ENCODE results near the gene ZNF436.

- TF ChIP-seq TAF1 (IDR thresholded peaks at IDR 0.05; ENCODE audit: low read depth): no peak
- TF ChIP-seq, protein P1, sequence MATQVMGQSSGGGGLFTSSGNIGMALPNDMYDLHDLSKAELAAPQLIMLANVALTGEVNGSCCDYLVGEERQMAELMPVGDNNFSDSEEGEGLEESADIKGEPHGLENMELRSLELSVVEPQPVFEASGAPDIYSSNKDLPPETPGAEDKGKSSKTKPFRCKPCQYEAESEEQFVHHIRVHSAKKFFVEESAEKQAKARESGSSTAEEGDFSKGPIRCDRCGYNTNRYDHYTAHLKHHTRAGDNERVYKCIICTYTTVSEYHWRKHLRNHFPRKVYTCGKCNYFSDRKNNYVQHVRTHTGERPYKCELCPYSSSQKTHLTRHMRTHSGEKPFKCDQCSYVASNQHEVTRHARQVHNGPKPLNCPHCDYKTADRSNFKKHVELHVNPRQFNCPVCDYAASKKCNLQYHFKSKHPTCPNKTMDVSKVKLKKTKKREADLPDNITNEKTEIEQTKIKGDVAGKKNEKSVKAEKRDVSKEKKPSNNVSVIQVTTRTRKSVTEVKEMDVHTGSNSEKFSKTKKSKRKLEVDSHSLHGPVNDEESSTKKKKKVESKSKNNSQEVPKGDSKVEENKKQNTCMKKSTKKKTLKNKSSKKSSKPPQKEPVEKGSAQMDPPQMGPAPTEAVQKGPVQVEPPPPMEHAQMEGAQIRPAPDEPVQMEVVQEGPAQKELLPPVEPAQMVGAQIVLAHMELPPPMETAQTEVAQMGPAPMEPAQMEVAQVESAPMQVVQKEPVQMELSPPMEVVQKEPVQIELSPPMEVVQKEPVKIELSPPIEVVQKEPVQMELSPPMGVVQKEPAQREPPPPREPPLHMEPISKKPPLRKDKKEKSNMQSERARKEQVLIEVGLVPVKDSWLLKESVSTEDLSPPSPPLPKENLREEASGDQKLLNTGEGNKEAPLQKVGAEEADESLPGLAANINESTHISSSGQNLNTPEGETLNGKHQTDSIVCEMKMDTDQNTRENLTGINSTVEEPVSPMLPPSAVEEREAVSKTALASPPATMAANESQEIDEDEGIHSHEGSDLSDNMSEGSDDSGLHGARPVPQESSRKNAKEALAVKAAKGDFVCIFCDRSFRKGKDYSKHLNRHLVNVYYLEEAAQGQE (IDR thresholded peaks at IDR 0.05; ENCODE audit: low read depth): no peak
- TF ChIP-seq EP300 (IDR thresholded peaks at IDR 0.05; ENCODE audit: borderline replicate concordance): no peak
- TF ChIP-seq, protein P2, sequence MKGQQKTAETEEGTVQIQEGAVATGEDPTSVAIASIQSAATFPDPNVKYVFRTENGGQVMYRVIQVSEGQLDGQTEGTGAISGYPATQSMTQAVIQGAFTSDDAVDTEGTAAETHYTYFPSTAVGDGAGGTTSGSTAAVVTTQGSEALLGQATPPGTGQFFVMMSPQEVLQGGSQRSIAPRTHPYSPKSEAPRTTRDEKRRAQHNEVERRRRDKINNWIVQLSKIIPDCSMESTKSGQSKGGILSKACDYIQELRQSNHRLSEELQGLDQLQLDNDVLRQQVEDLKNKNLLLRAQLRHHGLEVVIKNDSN (IDR thresholded peaks at IDR 0.05): no peak
- no peak for TF ChIP-seq CEBPB (IDR thresholded peaks at IDR 0.05)
- TF ChIP-seq TEAD4 (IDR thresholded peaks at IDR 0.05): no peak
- no peak for TF ChIP-seq YY1 (IDR thresholded peaks at IDR 0.05; ENCODE audit: low read depth)
- TF ChIP-seq TCF12 (IDR thresholded peaks at IDR 0.05; ENCODE audit: low read depth): no peak
- no peak for TF ChIP-seq CREB1 (IDR thresholded peaks at IDR 0.05; ENCODE audit: low read depth)
- TF ChIP-seq, protein P3, sequence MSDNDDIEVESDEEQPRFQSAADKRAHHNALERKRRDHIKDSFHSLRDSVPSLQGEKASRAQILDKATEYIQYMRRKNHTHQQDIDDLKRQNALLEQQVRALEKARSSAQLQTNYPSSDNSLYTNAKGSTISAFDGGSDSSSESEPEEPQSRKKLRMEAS (IDR thresholded peaks at IDR 0.05): no peak
Measured at GRCh38 chr1:23345920-23346319, 23.7 kb downstream of the ZNF436 start.

Measured in Ishikawa (cell line).